ENCODE measurements around the gene ANO1. TPM values are rescaled to one million over a fixed set of nuclear protein-coding genes. Genes with fewer than 3 reads are reported as not detected.

Gene ANO1
- total RNA-seq, 4 donors from 2014 or later = 1.5 to 8.7 (median 4.6) TPM

DNA sequence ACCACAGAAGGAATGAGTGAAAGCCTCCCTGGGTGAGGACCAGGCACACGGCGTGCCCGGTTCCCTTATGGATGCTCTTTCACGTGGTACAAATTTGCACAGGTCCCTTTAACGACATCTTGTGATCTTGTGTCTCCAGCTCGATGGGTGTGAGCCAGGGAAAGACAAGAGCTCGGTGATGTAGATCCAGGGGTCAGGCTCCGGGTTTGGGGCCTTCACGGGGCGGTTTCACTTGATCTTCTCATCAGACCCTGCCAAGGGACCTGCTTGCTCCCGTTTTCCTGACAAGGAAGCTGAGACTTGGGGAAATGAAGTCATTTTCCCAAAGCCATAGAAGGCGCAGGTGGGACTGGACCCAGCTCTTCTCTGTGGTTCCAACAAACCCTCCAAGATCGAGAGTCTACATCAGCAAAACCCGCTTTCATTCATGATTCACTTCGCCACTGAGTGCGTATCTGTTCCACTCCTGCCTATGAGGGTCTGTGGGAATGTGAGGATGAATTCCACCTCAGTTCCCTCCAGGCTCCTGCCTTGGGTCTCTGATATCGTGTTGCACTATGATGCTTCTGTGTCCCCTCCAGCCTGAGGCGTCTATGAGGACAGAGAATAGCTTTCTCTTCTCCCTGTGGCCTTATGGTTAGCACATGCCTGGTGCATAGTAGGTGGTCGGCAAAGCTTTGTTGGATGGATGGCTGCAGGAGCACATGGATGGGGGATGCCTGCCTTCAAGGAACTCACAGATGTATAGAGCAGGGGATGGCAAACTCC lies 45.0 kb upstream of the ANO1 start:
- TF ChIP-seq, protein P1, sequence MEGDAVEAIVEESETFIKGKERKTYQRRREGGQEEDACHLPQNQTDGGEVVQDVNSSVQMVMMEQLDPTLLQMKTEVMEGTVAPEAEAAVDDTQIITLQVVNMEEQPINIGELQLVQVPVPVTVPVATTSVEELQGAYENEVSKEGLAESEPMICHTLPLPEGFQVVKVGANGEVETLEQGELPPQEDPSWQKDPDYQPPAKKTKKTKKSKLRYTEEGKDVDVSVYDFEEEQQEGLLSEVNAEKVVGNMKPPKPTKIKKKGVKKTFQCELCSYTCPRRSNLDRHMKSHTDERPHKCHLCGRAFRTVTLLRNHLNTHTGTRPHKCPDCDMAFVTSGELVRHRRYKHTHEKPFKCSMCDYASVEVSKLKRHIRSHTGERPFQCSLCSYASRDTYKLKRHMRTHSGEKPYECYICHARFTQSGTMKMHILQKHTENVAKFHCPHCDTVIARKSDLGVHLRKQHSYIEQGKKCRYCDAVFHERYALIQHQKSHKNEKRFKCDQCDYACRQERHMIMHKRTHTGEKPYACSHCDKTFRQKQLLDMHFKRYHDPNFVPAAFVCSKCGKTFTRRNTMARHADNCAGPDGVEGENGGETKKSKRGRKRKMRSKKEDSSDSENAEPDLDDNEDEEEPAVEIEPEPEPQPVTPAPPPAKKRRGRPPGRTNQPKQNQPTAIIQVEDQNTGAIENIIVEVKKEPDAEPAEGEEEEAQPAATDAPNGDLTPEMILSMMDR (IDR thresholded peaks at IDR 0.05; ENCODE audit: low read depth) = no peak

- TF ChIP-seq, protein P1 (IDR thresholded peaks at IDR 0.05; ENCODE audit: low read depth) = no peak
Observed at GRCh38 chr11:70033711-70034070, 44.4 kb upstream of the ANO1 start.

- TF ChIP-seq, protein P1 (IDR thresholded peaks at IDR 0.05; ENCODE audit: low read depth) = no peak
Observed at GRCh38 chr11:70034740-70035365, 43.3 kb upstream of the ANO1 start.

DNA sequence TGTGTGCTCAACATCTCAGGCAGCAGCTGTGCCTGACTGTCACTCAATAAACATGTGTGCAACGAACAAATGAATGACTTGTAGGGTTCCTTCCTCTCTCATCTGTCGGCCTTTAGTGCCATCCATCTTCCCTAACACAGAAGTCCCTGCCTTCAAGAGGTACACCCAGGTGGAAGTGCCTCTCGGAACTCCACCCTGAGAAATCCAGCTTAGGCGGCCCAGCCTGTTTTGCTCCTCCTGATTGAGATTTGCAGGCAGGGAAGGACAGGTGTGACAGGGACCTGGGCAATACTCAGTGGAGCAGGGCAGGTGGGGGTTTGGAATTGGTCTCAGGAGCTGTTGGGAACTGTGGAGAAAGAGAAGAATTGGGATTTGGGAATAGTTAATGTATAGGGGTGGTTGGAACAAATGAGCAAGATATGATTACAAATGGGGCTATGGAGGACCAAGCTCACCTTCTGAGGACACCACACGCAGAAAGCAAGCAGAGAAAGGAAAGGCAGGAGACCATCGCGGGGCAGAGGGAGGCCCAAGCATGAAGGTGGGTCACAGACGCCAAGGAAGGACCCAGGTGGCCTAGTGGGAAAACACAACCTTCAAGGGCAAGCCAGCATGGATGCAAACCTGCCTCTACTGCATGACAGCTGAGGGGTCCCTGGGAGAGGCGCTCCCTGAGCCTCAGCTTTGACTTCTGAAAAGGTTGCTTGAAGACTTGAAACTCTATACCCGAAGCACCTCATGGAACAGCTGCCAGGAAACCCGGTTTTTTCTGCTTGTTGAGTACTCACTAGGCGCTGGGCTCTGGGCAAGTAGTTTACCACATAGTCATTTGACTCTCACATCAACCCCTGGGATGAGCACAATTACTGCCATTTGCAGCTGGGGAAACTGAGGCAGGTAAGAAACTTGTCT lies 40.9 kb upstream of the ANO1 start:
- TF ChIP-seq, protein P1 (IDR thresholded peaks at IDR 0.05; ENCODE audit: low read depth) = no peak

- TF ChIP-seq, protein P1 (IDR thresholded peaks at IDR 0.05; ENCODE audit: low read depth) = no peak
Observed at GRCh38 chr11:70038034-70038834, 39.9 kb upstream of the ANO1 start.

- TF ChIP-seq, protein P1 (IDR thresholded peaks at IDR 0.05; ENCODE audit: low read depth) = no peak
Observed at GRCh38 chr11:70040452-70040851, 37.7 kb upstream of the ANO1 start.

Measured in subcutaneous adipose tissue (tissue), 4 donors.